SU-DHL-6 (cell line): Measurements from ENCODE around the gene SKP2.
A peak's percentile ranks its signal among the peaks of the same experiment; 100 is the strongest.

Source experiments
- H2AFZ ChIP-seq: fragments of 200-600 bp; sonication (generic); 2 replicates; pipeline ENCODE4 v1.6.1; 2014; ENCODE audit warnings: low read depth, mild to moderate bottlenecking, moderate library complexity, mixed read lengths, antibody characterized with exemption, low read length; ENCODE audit not compliant: severe bottlenecking
- H3F3A ChIP-seq: fragments of 200-600 bp; shearing (Covaris generic); 2 replicates; pipeline ENCODE4 v1.6.0; 2016; ENCODE audit warnings: antibody characterized with exemption, mild to moderate bottlenecking; ENCODE audit not compliant: insufficient read depth
- H3K27ac ChIP-seq: fragments of 200-600 bp; sonication (generic); 2 replicates; pipeline ENCODE4 v1.5.1; 2016; ENCODE audit warnings: low read depth, mild to moderate bottlenecking, low read length, moderate library complexity, mixed read lengths
- H3K27me3 ChIP-seq: fragments of 200-600 bp; sonication (generic), shearing (Covaris generic); 2 replicates; pipeline ENCODE4 v1.6.0; 2014; ENCODE audit warnings: mild to moderate bottlenecking, low read length
- H3K36me3 ChIP-seq: fragments of 200-600 bp; sonication (generic); 2 replicates; pipeline ENCODE4 v1.6.1; 2014; ENCODE audit warnings: mild to moderate bottlenecking, low read length, mixed read lengths
- H3K4me2 ChIP-seq: fragments of 300-600, 200-600 bp; shearing (Covaris generic), sonication (generic); 2 replicates; pipeline ENCODE4 v1.6.0; 2014; ENCODE audit warnings: low read length, low read depth, mild to moderate bottlenecking; ENCODE audit not compliant: poor library complexity, severe bottlenecking
- H3K4me3 ChIP-seq: fragments of 200-600 bp; sonication (generic); 2 replicates; pipeline ENCODE4 v1.5.1; 2014; ENCODE audit warnings: antibody characterized with exemption, low read length, mild to moderate bottlenecking, mixed read lengths; ENCODE audit not compliant: insufficient read depth, poor library complexity, severe bottlenecking
- H3K79me2 ChIP-seq: fragments of 200-600 bp; sonication (generic); 2 replicates; pipeline ENCODE4 v1.6.1; 2014; ENCODE audit warnings: mild to moderate bottlenecking, low read length, moderate library complexity; ENCODE audit not compliant: insufficient read depth
- H3K9ac ChIP-seq: fragments of 200-600 bp; sonication (generic); 2 replicates; pipeline ENCODE4 v1.7.0; 2014; ENCODE audit warnings: mild to moderate bottlenecking, low read length
- H3K9me2 ChIP-seq: fragments of 200-600 bp; sonication (generic); replicated peaks from 2 replicates; pipeline ENCODE4 v1.6.1; 2014; ENCODE audit warnings: low read length; ENCODE audit not compliant: insufficient read depth
- H3K9me3 ChIP-seq: fragments of 200-600 bp; sonication (generic); 2 replicates; pipeline ENCODE4 v1.6.1; 2014; ENCODE audit warnings: low read length, mixed read lengths; ENCODE audit not compliant: insufficient read depth
- H4K20me1 ChIP-seq: fragments of 200-600 bp; sonication (generic); 2 replicates; pipeline ENCODE4 v1.6.1; 2014; ENCODE audit warnings: low read depth, mild to moderate bottlenecking, antibody characterized with exemption, low read length, moderate library complexity, mixed read lengths
- EZH2phosphoT487 ChIP-seq: fragments of 200-600 bp; sonication (generic), shearing (Covaris generic); conservative IDR thresholded peaks from 2 replicates; pipeline ENCODE4 v1.6.1; 2018; ENCODE audit warnings: mild to moderate bottlenecking, antibody characterized with exemption, low read length, moderate library complexity, mixed read lengths
- TF ChIP-seq, protein P1 (sequence below): fragments of 200-600 bp; sonication (generic); IDR thresholded peaks from one replicate; pipeline ENCODE4 v1.5.1; 2017; ENCODE audit warnings: antibody characterized with exemption, mild to moderate bottlenecking, low read length, moderate library complexity; ENCODE audit not compliant: insufficient read depth, poor library complexity, severe bottlenecking

Gene SKP2

DNA sequence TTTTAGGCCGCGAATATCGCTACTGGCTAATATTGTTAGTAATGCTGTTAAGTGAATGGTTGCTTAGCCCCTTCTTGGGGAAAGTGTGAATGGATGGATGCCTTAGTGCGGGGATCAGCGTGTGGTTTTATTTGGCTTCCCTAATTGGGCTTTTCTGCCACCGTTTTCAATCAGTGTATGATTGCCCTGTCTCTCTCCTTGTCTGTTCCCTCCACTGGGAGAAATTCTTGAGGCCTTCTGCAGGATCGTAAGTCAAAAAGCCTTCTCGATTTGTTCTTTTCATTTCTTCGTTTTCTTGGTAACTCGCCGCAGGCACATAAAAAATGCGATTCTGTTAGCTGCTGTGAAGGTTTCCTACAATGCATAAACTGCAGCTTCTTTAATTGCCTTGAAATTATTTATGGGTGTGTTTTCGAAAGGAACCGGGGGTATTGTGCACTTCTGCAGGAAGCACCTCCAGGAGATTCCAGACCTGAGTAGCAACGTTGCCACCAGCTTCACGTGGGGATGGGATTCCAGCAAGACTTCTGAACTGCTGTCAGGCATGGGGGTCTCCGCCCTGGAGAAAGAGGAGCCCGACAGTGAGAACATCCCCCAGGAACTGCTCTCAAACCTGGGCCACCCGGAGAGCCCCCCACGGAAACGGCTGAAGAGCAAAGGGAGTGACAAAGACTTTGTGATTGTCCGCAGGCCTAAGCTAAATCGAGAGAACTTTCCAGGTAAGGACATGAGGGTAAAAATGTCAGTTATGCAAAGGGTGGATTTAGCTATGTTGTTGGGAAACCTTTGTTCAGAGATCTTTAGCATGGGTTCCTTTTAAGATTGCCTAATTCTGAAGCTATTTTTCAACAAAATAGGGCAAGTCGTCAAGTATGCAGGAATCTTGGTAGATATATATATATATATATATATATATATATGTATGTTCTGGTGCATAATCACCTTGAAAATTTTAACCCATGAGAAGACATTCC is 700 bp downstream of the SKP2 start:
- Histone ChIP-seq H3K79me2 (peaks cover 92% of the 10 kb centered on the region), H2AFZ (peak overlapping the region; percentile 50), H3K36me3 (peaks cover 13% of the 10 kb centered on the region; the same call in 1 of the 2 replicates), H3K27me3 (no peaks in the 10 kb centered on the region), H3K9me3 (no peaks in the 10 kb centered on the region), H3K27ac (peak overlapping the region; percentile 58), H3K4me3 (peak overlapping the region; percentile 72), H3F3A (no peaks in the 10 kb centered on the region), H3K4me2 (peak overlapping the region; percentile 81), H3K9me2 (no peaks in the 10 kb centered on the region), H3K9ac (peak overlapping the region; percentile 74), H4K20me1 (no peaks in the 10 kb centered on the region)
- TF ChIP-seq EZH2phosphoT487, result no peak
- TF ChIP-seq, protein P1, sequence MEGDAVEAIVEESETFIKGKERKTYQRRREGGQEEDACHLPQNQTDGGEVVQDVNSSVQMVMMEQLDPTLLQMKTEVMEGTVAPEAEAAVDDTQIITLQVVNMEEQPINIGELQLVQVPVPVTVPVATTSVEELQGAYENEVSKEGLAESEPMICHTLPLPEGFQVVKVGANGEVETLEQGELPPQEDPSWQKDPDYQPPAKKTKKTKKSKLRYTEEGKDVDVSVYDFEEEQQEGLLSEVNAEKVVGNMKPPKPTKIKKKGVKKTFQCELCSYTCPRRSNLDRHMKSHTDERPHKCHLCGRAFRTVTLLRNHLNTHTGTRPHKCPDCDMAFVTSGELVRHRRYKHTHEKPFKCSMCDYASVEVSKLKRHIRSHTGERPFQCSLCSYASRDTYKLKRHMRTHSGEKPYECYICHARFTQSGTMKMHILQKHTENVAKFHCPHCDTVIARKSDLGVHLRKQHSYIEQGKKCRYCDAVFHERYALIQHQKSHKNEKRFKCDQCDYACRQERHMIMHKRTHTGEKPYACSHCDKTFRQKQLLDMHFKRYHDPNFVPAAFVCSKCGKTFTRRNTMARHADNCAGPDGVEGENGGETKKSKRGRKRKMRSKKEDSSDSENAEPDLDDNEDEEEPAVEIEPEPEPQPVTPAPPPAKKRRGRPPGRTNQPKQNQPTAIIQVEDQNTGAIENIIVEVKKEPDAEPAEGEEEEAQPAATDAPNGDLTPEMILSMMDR, result no peak

- H4K20me1 ChIP-seq, result no peaks in the 10 kb centered on the region
- no peak for TF ChIP-seq EZH2phosphoT487
- TF ChIP-seq, protein P1, result no peak
- H3K27ac ChIP-seq, result no peak overlapping the region
- no peaks in the 10 kb centered on the region for H3K27me3 ChIP-seq
- no peaks in the 10 kb centered on the region for H3K9me3 ChIP-seq
- H2AFZ ChIP-seq, result no peak overlapping the region
- H3F3A ChIP-seq, result no peaks in the 10 kb centered on the region
- H3K9ac ChIP-seq, result peak overlapping the region; percentile 74
- H3K9me2 ChIP-seq, result no peaks in the 10 kb centered on the region
- peaks cover 92% of the 10 kb centered on the region for H3K79me2 ChIP-seq
- H3K4me2 ChIP-seq, result peak overlapping the region; percentile 81
- H3K36me3 ChIP-seq, result peaks cover 13% of the 10 kb centered on the region; the same call in 1 of the 2 replicates
- H3K4me3 ChIP-seq, result peak overlapping the region; percentile 72
Measured at GRCh38 chr5:36153298-36153677, 1.4 kb downstream of the SKP2 start.

GRCh38 chr5:36153726-36154125 is 1.8 kb downstream of the SKP2 start:
- Histone ChIP-seq H3K27ac (no peak overlapping the region), H4K20me1 (no peaks in the 10 kb centered on the region), H3K9me3 (no peaks in the 10 kb centered on the region), H3F3A (no peaks in the 10 kb centered on the region), H3K9me2 (no peaks in the 10 kb centered on the region), H3K4me3 (no peak overlapping the region), H3K9ac (peak overlapping the region; percentile 74), H3K27me3 (no peaks in the 10 kb centered on the region), H2AFZ (no peak overlapping the region), H3K36me3 (peaks cover 13% of the 10 kb centered on the region; the same call in 1 of the 2 replicates), H3K4me2 (peak overlapping the region; percentile 81), H3K79me2 (peaks cover 92% of the 10 kb centered on the region)
- no peak for TF ChIP-seq EZH2phosphoT487
- TF ChIP-seq, protein P1, result no peak
